ENCODE data around the gene NTM. TPM values are rescaled to one million over a fixed set of nuclear protein-coding genes. Genes with fewer than 3 reads are reported as not detected.

The NTM gene
- total and polyA plus RNA-seq, 9 donors = 0.16 to 8.5 (median 0.55) TPM; not detected in 3

GRCh38 chr11:132379540-132379939 is 1009.1 kb downstream of the NTM start:
- DNase-seq = no peak
- intact Hi-C loops (cut with DNase I) = no loop called here
- Histone ChIP-seq H3K4me3 (no peak overlapping the region), H3K27me3 (no peaks in the 10 kb centered on the region), H3K36me3 (no peaks in the 10 kb centered on the region), H3K9me3 (no peaks in the 10 kb centered on the region), H3K27ac (no peak overlapping the region), H3K4me1 (ENCODE audit: insufficient read depth) (no peaks in the 10 kb centered on the region)
- TF ChIP-seq EP300 (IDR thresholded peaks at IDR 0.05) (no peak), POLR2A (IDR thresholded peaks at IDR 0.05) (no peak), CTCF (IDR thresholded peaks at IDR 0.05) (no peak)
- 90 to 100% (median 91%) methylated on average over 3 of the region's 3 CpGs for WGBS, 3 donors

Small RNA genes lying within 50 kb of the gene (small RNA-seq; reads per million reads assigned to genes)
- gene RNU6ATAC12P = not detected
